HCT116 (cell line): Measurements from ENCODE around the gene SKIC8. TPM values are rescaled to one million over a fixed set of nuclear protein-coding genes. Genes with fewer than 3 reads are reported as not detected.

ENCODE experiments used
- ATAC-seq: fragments of 200-7000 bp; cut with Tn5 transposase; 2 replicates; pipeline ENCODE4 v1.9.1; 2020; ENCODE audit warnings: mild to moderate bottlenecking, moderate library complexity
- BruUV-seq: library from RNA; stranded (reverse); fragments of 400-500 nt; replicated peaks from 2 replicates; lab custom pipeline; 2021; lab: Mats Ljungman, UMichigan
- CTCF ChIA-PET: fragments of 300-600 bp; sonication (Branson Sonifier 250); formaldehyde crosslinking; loops from one replicate; lab custom pipeline; 2021; ENCODE audit warnings: antibody characterized with exemption; lab: Charles Lee
- POLR2A ChIA-PET: fragments of 300-600, 350-600 bp; sonication (Branson Sonifier 250); formaldehyde crosslinking; loops from one replicate; lab custom pipeline; 2021; ENCODE audit warnings: antibody characterized with exemption; lab: Charles Lee
- RAD21 ChIA-PET, 2 experiments: fragments of 300-600 bp; sonication (Branson Sonifier 250); formaldehyde crosslinking; loops; one replicate each; lab custom pipeline; 2023; ENCODE audit warnings: low total read pairs in 2 of 2; ENCODE audit not compliant: uncharacterized antibody in 2 of 2, unreplicated experiment in 2 of 2, low non-redundant PET in 1 of 2; lab: Charles Lee
- DNase-seq: peaks from one replicate; pipeline ENCODE4 v3.0.0-alpha.2; 2010; ENCODE audit warnings: low read depth, low spot score
- H2AFZ ChIP-seq: fragments of 200-600 bp; shearing (Covaris generic), sonication (generic); 2 replicates; pipeline ENCODE4 v1.6.1; 2017; ENCODE audit warnings: low read depth, mixed run types, mixed read lengths, antibody characterized with exemption, low read length; ENCODE audit not compliant: poor library complexity, severe bottlenecking
- H3K27ac ChIP-seq: 2 replicates; pipeline ENCODE4 v1.5.1; 2012; ENCODE audit warnings: low read depth, low read length
- H3K27me3 ChIP-seq: fragments of 200-600 bp; sonication (generic); 2 replicates; pipeline ENCODE4 v1.6.1; 2016; ENCODE audit warnings: mixed run types, low read length, mixed read lengths; ENCODE audit not compliant: insufficient read depth
- H3K36me3 ChIP-seq, 2 experiments: fragments of 200-500 bp in 1 of 2; fragments of 200-600 bp in 1 of 2; sonication (Bioruptor generic) in 1 of 2; sonication (generic) in 1 of 2; 2 replicates each; pipeline versions ENCODE4 v1.5.1 to v1.6.1; 2014 to 2016; ENCODE audit warnings: low read length in 2 of 2, inconsistent platforms in 1 of 2, mixed read lengths in 1 of 2, mixed run types in 1 of 2; ENCODE audit not compliant: insufficient read depth in 2 of 2, control insufficient read depth in 1 of 2
- H3K4me1 ChIP-seq, 2 experiments: fragments of 200-600 bp in 1 of 2; sonication (generic) in 1 of 2; 2 replicates each; pipeline versions ENCODE4 v1.5.1 to v1.6.1; 2012 to 2017; ENCODE audit warnings: low read length in 2 of 2, inconsistent platforms in 1 of 2, mild to moderate bottlenecking in 1 of 2, mixed read lengths in 1 of 2, mixed run types in 1 of 2, moderate library complexity in 1 of 2; ENCODE audit not compliant: insufficient read depth in 2 of 2, control insufficient read depth in 1 of 2
- H3K4me2 ChIP-seq: fragments of 200-600 bp; sonication (generic); 2 replicates; pipeline ENCODE4 v1.6.1; 2017; ENCODE audit warnings: mixed run types, low read length, mixed read lengths
- H3K4me3 ChIP-seq, 2 experiments: fragments of 200-600 bp in 1 of 2; sonication (generic) in 1 of 2; replicated peaks in 1 of 2; 2 replicates each; pipeline ENCODE4 v1.5.1; 2011 to 2016; ENCODE audit warnings: low read length in 2 of 2, control low read depth in 1 of 2, low read depth in 1 of 2, mild to moderate bottlenecking in 1 of 2, mixed read lengths in 1 of 2, mixed run types in 1 of 2
- H3K79me2 ChIP-seq: fragments of 200-600 bp; sonication (generic); 2 replicates; pipeline ENCODE4 v1.6.1; 2017; ENCODE audit warnings: mild to moderate bottlenecking, mixed run types, low read length, moderate library complexity, mixed read lengths; ENCODE audit not compliant: insufficient read depth
- H3K9ac ChIP-seq: fragments of 200-600 bp; sonication (generic); 2 replicates; pipeline ENCODE4 v1.6.1; 2016; ENCODE audit warnings: low read length, mixed read lengths
- H3K9me2 ChIP-seq: fragments of 200-600 bp; sonication (generic), shearing (Covaris generic); 2 replicates; pipeline ENCODE4 v1.6.1; 2017; ENCODE audit warnings: mixed run types, mild to moderate bottlenecking, moderate library complexity; ENCODE audit not compliant: insufficient read depth
- H3K9me3 ChIP-seq, 2 experiments: fragments of 200-500 bp in 1 of 2; fragments of 200-600 bp in 1 of 2; sonication (Bioruptor generic) in 1 of 2; sonication (generic) in 1 of 2; 2 replicates each; pipeline ENCODE4 v1.6.1; 2014 to 2017; ENCODE audit warnings: low read length in 2 of 2, mixed read lengths in 2 of 2, inconsistent platforms in 1 of 2, low read depth in 1 of 2, mild to moderate bottlenecking in 1 of 2, mixed run types in 1 of 2, moderate library complexity in 1 of 2; ENCODE audit not compliant: control insufficient read depth in 1 of 2, insufficient read depth in 1 of 2
- H4K20me1 ChIP-seq: fragments of 200-600 bp; sonication (generic), shearing (Covaris generic); 2 replicates; pipeline ENCODE4 v1.6.1; 2017; ENCODE audit warnings: mixed run types, mild to moderate bottlenecking, moderate library complexity; ENCODE audit not compliant: insufficient read depth
- CTCF ChIP-seq, 3 experiments: fragments of 200-600 bp in 1 of 3; sonication (generic) in 1 of 3; IDR thresholded peaks in 2 of 3; conservative IDR thresholded peaks in 1 of 3; 2 replicates each; pipeline ENCODE4 v1.5.1; 2012 to 2017; ENCODE audit warnings: low read depth in 2 of 3, low read length in 2 of 3, antibody characterized with exemption in 1 of 3, borderline replicate concordance in 1 of 3, control low read depth in 1 of 3, mild to moderate bottlenecking in 1 of 3, mixed read lengths in 1 of 3, mixed run types in 1 of 3, moderate library complexity in 1 of 3; ENCODE audit not compliant: insufficient read depth in 1 of 3
- EGR1 ChIP-seq: IDR thresholded peaks from 2 replicates; pipeline ENCODE4 v1.6.1; 2012; ENCODE audit warnings: low read depth
- RAD21 ChIP-seq: IDR thresholded peaks from 2 replicates; pipeline ENCODE4 v1.6.1; 2012; ENCODE audit warnings: low read depth, mild to moderate bottlenecking
- ZFX ChIP-seq: fragments of 450-650 bp; IDR thresholded peaks from 2 replicates; pipeline ENCODE4 v1.6.1; 2017
- intact Hi-C: fragments of 100-400 bp; cut with micrococcal nuclease; formaldehyde crosslinking; loops from 2 replicates; pipeline ENCODE4 v1.10.0; 2022
- total RNA-seq: library from RNA; stranded (reverse); gene quantifications from one replicate; pipeline ENCODE4 v1.2.1, GENCODE V29; 2021; ENCODE audit not compliant: unreplicated experiment

Gene SKIC8
- total RNA-seq, 1 experiment from 2014 or later: 57.1 TPM

- POLR2A ChIA-PET: interaction anchor here (0.6 to 1.0 kb wide), 2 partner anchors 23 to 111 kb away, joined by 3 to 4 read pairs; partner anchors contain the start of gene CIB2
- intact Hi-C loops: no loop called here
Observed at GRCh38 chr15:78242128-78242527, 57.3 kb downstream of the SKIC8 start.

More at GRCh38 chr15:78242128-78242527, 57.3 kb downstream of the SKIC8 start:
- no peaks in the 10 kb centered on the region for H4K20me1 ChIP-seq
- no peaks in the 10 kb centered on the region for H3K9me3 ChIP-seq
- RAD21 ChIA-PET: no interaction called here
- BruUV-seq: no TSS peak
- H3K79me2 ChIP-seq: no peaks in the 10 kb centered on the region
- peak; percentile 36; the same call in 1 of the 2 replicates for ATAC-seq
- H3K4me2 ChIP-seq: no peak overlapping the region
- H3K36me3 ChIP-seq: no peaks in the 10 kb centered on the region
- CTCF ChIA-PET: interaction anchor here (1.2 to 3.4 kb wide), 8 partner anchors 47 to 332 kb away, joined by 3 to 39 read pairs (median 8); no protein-coding TSS in a partner anchor
- H3K9ac ChIP-seq: no peak overlapping the region
- H3K27me3 ChIP-seq: no peaks in the 10 kb centered on the region
- H3K4me3 ChIP-seq: no peak overlapping the region
- H3K27ac ChIP-seq: no peak overlapping the region
- H3K9me2 ChIP-seq: no peaks in the 10 kb centered on the region
- no peak for DNase-seq
- no peak for TF ChIP-seq ZFX
- TF ChIP-seq RAD21: peak; percentile 43
- TF ChIP-seq EGR1: no peak
- peak; percentile 39 to 80 (median 69); a peak in 5 of 6 replicates for TF ChIP-seq CTCF (IDR thresholded peaks at IDR 0.05 in 2 of 3, conservative IDR thresholded peaks at IDR 0.05 in 1 of 3; ENCODE audit: borderline replicate concordance in 1 of 3, insufficient read depth in 1 of 3, low read depth in 2 of 3, low read length in 2 of 3)
- H2AFZ ChIP-seq: no peak overlapping the region
- peaks cover 2 to 4% of the 10 kb centered on the region in 2 experiments; a peak in 2 of 4 replicates for H3K4me1 ChIP-seq
